ENCODE measurements around the gene NINJ2. TPM values are rescaled to one million over a fixed set of nuclear protein-coding genes. Genes with fewer than 3 reads are reported as not detected.

The NINJ2 gene
- total RNA-seq, 2 experiments from 2014 or later, result 2.2 to 2.5 TPM

- POLR2A ChIA-PET, result no interaction called here
- peaks cover 13% of the 10 kb centered on the region for H3K9me3 Mint-ChIP-seq
Observed at GRCh38 chr12:531951-532585, 131.2 kb downstream of the NINJ2 start.

GRCh38 chr12:530821-531220 lies 132.4 kb downstream of the NINJ2 start:
- no peak for TF ChIP-seq CTCF (IDR thresholded peaks at IDR 0.05)

More at GRCh38 chr12:531951-532585, 131.2 kb downstream of the NINJ2 start:
- ATAC-seq (no peak), DNase-seq (no peak)
- TF ChIP-seq CTCF (IDR thresholded peaks at IDR 0.05), result no peak
- Mint-ChIP-seq H3K36me3 (ENCODE audit: low read depth) (no peaks in the 10 kb centered on the region), H3K27me3 (no peaks in the 10 kb centered on the region), H3K4me1 (ENCODE audit: low read depth) (no peaks in the 10 kb centered on the region), H3K4me3 (no peak overlapping the region), H3K27ac (no peak overlapping the region)
- CTCF ChIA-PET, result interaction anchor here (0.9 to 13.6 kb wide), 2 partner anchors 17 to 79 kb away, joined by 4 to 154 read pairs; no protein-coding TSS in a partner anchor
- intact Hi-C loops (cut with micrococcal nuclease), result no loop called here

GRCh38 chr12:530308-530707 lies 132.9 kb downstream of the NINJ2 start:
- Mint-ChIP-seq H3K36me3 (ENCODE audit: low read depth) (no peaks in the 10 kb centered on the region), H3K27ac (no peak overlapping the region), H3K4me1 (ENCODE audit: low read depth) (no peaks in the 10 kb centered on the region), H3K4me3 (no peak overlapping the region), H3K9me3 (peaks cover 13% of the 10 kb centered on the region), H3K27me3 (no peaks in the 10 kb centered on the region)
- no peak for DNase-seq
- intact Hi-C loops (cut with micrococcal nuclease), result no loop called here
- POLR2A ChIA-PET, result no interaction called here
- no peak for TF ChIP-seq CTCF (IDR thresholded peaks at IDR 0.05)
- CTCF ChIA-PET, result interaction anchor here (0.7 to 1.5 kb wide), 4 partner anchors 13 to 78 kb away, joined by 3 to 5 read pairs (median 4); no protein-coding TSS in a partner anchor
- ATAC-seq, result no peak

More at GRCh38 chr12:530821-531220, 132.4 kb downstream of the NINJ2 start:
- no peak for DNase-seq
- intact Hi-C loops (cut with micrococcal nuclease), result no loop called here
- POLR2A ChIA-PET, result no interaction called here
- Mint-ChIP-seq H3K4me3 (no peak overlapping the region), H3K27ac (no peak overlapping the region), H3K9me3 (peaks cover 13% of the 10 kb centered on the region), H3K27me3 (no peaks in the 10 kb centered on the region), H3K4me1 (ENCODE audit: low read depth) (no peaks in the 10 kb centered on the region), H3K36me3 (ENCODE audit: low read depth) (no peaks in the 10 kb centered on the region)
- CTCF ChIA-PET, result interaction anchor here (0.7 to 1.5 kb wide), 4 partner anchors 13 to 78 kb away, joined by 3 to 5 read pairs (median 4); no protein-coding TSS in a partner anchor
- no peak for ATAC-seq

DNA sequence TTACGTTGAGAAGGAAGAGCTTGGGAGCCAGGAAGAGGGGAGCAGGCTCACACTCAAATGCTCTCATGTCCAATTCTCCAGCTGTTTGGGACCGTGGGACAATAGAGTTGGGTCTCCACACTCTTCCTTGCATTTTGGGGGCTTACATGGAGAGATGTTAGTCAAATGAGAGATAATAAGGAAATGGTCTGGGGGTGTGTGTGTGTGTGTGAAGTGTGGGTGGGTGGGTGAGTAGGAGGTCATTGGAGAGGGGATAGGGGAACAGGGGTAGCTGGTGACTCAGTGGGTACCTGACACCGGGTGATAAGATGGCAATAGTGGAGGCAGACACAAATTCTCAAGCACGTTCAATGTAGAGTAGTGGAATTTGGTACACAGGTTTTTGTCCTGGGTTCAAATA lies 135.5 kb downstream of the NINJ2 start:
- Mint-ChIP-seq H3K9me3 (peaks cover 10% of the 10 kb centered on the region), H3K4me1 (ENCODE audit: low read depth) (no peaks in the 10 kb centered on the region), H3K4me3 (no peak overlapping the region), H3K27me3 (no peaks in the 10 kb centered on the region), H3K36me3 (ENCODE audit: low read depth) (no peaks in the 10 kb centered on the region), H3K27ac (no peak overlapping the region)
- CTCF ChIA-PET, result interaction anchor here (0.6 to 1.5 kb wide), 2 partner anchors 19 kb away, joined by 4 to 7 read pairs; no protein-coding TSS in a partner anchor
- POLR2A ChIA-PET, result no interaction called here
- DNase-seq (no peak), ATAC-seq (no peak)
- no peak for TF ChIP-seq CTCF (IDR thresholded peaks at IDR 0.05)
- intact Hi-C loops (cut with micrococcal nuclease), result no loop called here

GRCh38 chr12:527241-527640 lies 136.0 kb downstream of the NINJ2 start:
- Mint-ChIP-seq H3K9me3 (peaks cover 7% of the 10 kb centered on the region), H3K27me3 (no peaks in the 10 kb centered on the region), H3K36me3 (ENCODE audit: low read depth) (no peaks in the 10 kb centered on the region), H3K4me3 (no peak overlapping the region), H3K4me1 (ENCODE audit: low read depth) (no peaks in the 10 kb centered on the region), H3K27ac (no peak overlapping the region)
- TF ChIP-seq CTCF (IDR thresholded peaks at IDR 0.05), result no peak
- ATAC-seq (no peak), DNase-seq (no peak)
- POLR2A ChIA-PET, result no interaction called here
- intact Hi-C loops (cut with micrococcal nuclease), result no loop called here
- CTCF ChIA-PET, result interaction anchor here (1.5 kb wide), 1 partner anchor 20 kb away, joined by 7 read pairs; no protein-coding TSS in a partner anchor
